IPS DF 6.9 (cell line): ENCODE results near the gene HSD17B2.

Source experiments
- DNase-seq: peaks from one replicate; pipeline ENCODE4 v3.0.0-alpha.2; 2013; ENCODE audit warnings: low read depth, low spot score
- H3K27ac ChIP-seq: one replicate; pipeline ENCODE4 v1.5.1; 2013; ENCODE audit warnings: low read length, control low read depth
- H3K27me3 ChIP-seq: 2 replicates; pipeline ENCODE4 v1.6.1; 2013; ENCODE audit warnings: mild to moderate bottlenecking, low read length; ENCODE audit not compliant: control insufficient read depth, insufficient read depth
- H3K36me3 ChIP-seq: 2 replicates; pipeline ENCODE4 v1.6.1; 2013; ENCODE audit warnings: low read length; ENCODE audit not compliant: control insufficient read depth, insufficient read depth
- H3K4me1 ChIP-seq: 2 replicates; pipeline ENCODE4 v1.6.1; 2013; ENCODE audit warnings: low read length; ENCODE audit not compliant: control insufficient read depth, insufficient read depth
- H3K4me3 ChIP-seq: 2 replicates; pipeline ENCODE4 v1.5.1; 2013; ENCODE audit warnings: mild to moderate bottlenecking, low read length
- H3K9me3 ChIP-seq: 2 replicates; pipeline ENCODE4 v1.6.1; 2013; ENCODE audit warnings: low read length, inconsistent platforms; ENCODE audit not compliant: control insufficient read depth, insufficient read depth
- WGBS: extraction: QIAGEN DNeasy Blood & Tissue Kit; methylation state at CpG from one replicate; pipeline ENCODE4 v1.1.7; 2013; ENCODE audit warnings: mixed read lengths, missing lambda C conversion rate; ENCODE audit not compliant: insufficient read length, insufficient coverage; 5-methylcytosine and 5-hydroxymethylcytosine counted together

The HSD17B2 gene

DNA sequence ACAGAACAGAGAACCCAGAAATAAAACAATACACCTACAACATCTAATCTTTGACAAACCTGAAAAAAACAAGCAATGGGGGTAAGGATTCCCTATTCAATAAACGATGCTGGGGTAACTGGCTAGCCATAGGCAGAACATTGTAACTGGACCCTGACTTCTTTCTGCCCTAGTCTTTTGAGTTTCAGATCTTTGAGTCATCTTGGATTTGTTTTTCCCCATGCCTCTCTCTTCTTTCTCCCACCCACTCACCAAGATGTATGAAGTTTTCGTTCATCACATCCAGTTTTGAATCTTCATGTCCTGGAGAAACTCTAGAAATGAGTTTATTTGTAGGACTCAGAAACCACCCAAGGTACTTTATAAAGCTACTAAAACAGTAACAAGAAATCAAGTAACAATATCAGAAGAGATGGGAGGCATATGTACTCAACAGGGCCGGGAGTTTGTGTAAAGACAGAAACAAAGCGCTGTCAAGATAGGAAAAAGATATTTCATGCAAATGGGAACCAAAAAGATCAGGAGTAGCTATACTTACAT is 39.0 kb downstream of the HSD17B2 start:
- Histone ChIP-seq H3K27ac (no peak overlapping the region), H3K27me3 (no peaks in the 10 kb centered on the region; the same call in 1 of the 2 replicates), H3K36me3 (no peaks in the 10 kb centered on the region), H3K9me3 (no peaks in the 10 kb centered on the region), H3K4me1 (no peaks in the 10 kb centered on the region), H3K4me3 (no peak overlapping the region)
- DNase-seq: no peak
- WGBS: no CpG with 5 or more reads among the region's 4 CpGs

- DNase-seq: no peak
- H3K27ac ChIP-seq: no peak overlapping the region
- H3K36me3 ChIP-seq: no peaks in the 10 kb centered on the region
- H3K9me3 ChIP-seq: no peaks in the 10 kb centered on the region
- no peaks in the 10 kb centered on the region for H3K27me3 ChIP-seq
- no peak overlapping the region for H3K4me3 ChIP-seq
- WGBS: no CpG with 5 or more reads among the region's 1 CpG
- H3K4me1 ChIP-seq: no peaks in the 10 kb centered on the region
Observed at GRCh38 chr16:82078125-82078524, 43.1 kb downstream of the HSD17B2 start.

- no peak for DNase-seq
- Histone ChIP-seq H3K27ac (no peak overlapping the region), H3K9me3 (no peaks in the 10 kb centered on the region), H3K4me3 (no peak overlapping the region), H3K4me1 (no peaks in the 10 kb centered on the region), H3K36me3 (no peaks in the 10 kb centered on the region), H3K27me3 (no peaks in the 10 kb centered on the region)
- WGBS: no CpG with 5 or more reads among the region's 3 CpGs
Observed at GRCh38 chr16:82079892-82080291, 44.8 kb downstream of the HSD17B2 start.

- DNase-seq: no peak
- Histone ChIP-seq H3K4me1 (no peaks in the 10 kb centered on the region), H3K36me3 (no peaks in the 10 kb centered on the region), H3K27me3 (no peaks in the 10 kb centered on the region), H3K4me3 (no peak overlapping the region), H3K9me3 (no peaks in the 10 kb centered on the region), H3K27ac (no peak overlapping the region)
- WGBS: no CpG with 5 or more reads among the region's 3 CpGs
Observed at GRCh38 chr16:82081264-82081663, 46.2 kb downstream of the HSD17B2 start.

DNA sequence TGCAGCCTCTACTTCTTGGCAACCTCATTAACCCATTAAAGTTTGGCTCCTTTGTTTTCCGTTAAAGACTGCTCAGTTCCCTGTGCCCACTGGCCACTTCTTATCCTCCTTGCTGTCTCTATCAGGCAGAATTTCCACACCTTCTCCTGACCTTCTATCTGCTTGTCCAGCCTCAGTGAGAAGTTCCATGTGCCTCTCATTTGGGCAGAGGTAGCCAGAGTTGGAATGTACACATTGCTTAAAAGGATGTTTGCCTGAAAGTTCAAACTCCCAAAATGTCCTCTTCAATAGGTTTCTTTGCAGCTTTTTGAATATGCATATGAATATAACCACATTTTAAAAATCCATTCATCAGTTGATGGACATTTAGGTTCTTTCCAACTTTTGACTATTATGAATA is 47.0 kb downstream of the HSD17B2 start:
- no peaks in the 10 kb centered on the region for H3K36me3 ChIP-seq
- no CpG with 5 or more reads among the region's 1 CpG for WGBS
- H3K4me1 ChIP-seq: no peaks in the 10 kb centered on the region
- H3K9me3 ChIP-seq: no peaks in the 10 kb centered on the region
- H3K27me3 ChIP-seq: no peaks in the 10 kb centered on the region
- no peak overlapping the region for H3K4me3 ChIP-seq
- DNase-seq: no peak
- no peak overlapping the region for H3K27ac ChIP-seq

GRCh38 chr16:82082543-82083244 is 47.6 kb downstream of the HSD17B2 start:
- no peak overlapping the region for H3K4me3 ChIP-seq
- no peaks in the 10 kb centered on the region for H3K9me3 ChIP-seq
- no peak for DNase-seq
- H3K4me1 ChIP-seq: no peaks in the 10 kb centered on the region
- WGBS: no CpG with 5 or more reads among the region's 2 CpGs
- no peaks in the 10 kb centered on the region for H3K36me3 ChIP-seq
- H3K27ac ChIP-seq: no peak overlapping the region
- no peaks in the 10 kb centered on the region for H3K27me3 ChIP-seq

DNA sequence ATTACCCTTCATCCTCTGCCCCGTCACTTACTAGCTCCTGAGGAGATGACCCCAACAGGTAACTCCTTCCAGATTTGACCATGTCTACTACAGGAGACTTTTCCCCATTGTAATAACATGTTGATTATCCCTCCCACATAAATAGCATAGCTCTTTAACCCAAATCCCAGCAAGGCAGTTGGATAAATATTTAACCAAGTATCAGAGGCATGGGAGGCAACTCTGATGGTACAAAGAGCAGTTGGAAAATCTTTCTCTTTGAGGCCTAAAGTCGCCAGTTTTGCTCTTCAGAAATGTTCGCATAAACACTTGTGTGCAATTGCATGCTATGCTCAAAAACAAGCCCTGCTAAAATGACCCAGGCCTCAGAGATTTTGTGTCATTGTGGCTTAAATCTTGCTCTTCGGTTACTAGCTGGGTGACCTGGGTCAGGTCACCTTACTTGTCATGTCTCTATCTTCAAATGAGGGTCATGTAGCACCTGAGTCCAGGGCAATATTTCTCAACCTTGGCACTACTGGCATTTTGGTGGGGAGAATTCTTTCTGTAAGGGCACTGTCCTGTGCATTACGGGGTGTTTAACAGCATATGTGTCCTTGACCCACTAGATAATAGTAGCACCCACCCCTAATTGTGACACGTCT is 48.8 kb downstream of the HSD17B2 start:
- no peak overlapping the region for H3K4me3 ChIP-seq
- WGBS: no CpG with 5 or more reads among the region's 6 CpGs
- H3K27me3 ChIP-seq: no peaks in the 10 kb centered on the region

GRCh38 chr16:82085011-82085779 is 50.1 kb downstream of the HSD17B2 start:
- no CpG with 5 or more reads among the region's 2 CpGs for WGBS
- no peaks in the 10 kb centered on the region for H3K9me3 ChIP-seq
- no peak overlapping the region for H3K27ac ChIP-seq
- H3K4me1 ChIP-seq: no peaks in the 10 kb centered on the region
- no peaks in the 10 kb centered on the region for H3K36me3 ChIP-seq
- no peak overlapping the region for H3K4me3 ChIP-seq
- no peak for DNase-seq
- no peaks in the 10 kb centered on the region for H3K27me3 ChIP-seq

More for the DNA sequence above, 48.8 kb downstream of the HSD17B2 start:
- DNase-seq: no peak
- Histone ChIP-seq H3K36me3 (no peaks in the 10 kb centered on the region), H3K27ac (no peak overlapping the region), H3K9me3 (no peaks in the 10 kb centered on the region), H3K4me1 (no peaks in the 10 kb centered on the region)

DNA sequence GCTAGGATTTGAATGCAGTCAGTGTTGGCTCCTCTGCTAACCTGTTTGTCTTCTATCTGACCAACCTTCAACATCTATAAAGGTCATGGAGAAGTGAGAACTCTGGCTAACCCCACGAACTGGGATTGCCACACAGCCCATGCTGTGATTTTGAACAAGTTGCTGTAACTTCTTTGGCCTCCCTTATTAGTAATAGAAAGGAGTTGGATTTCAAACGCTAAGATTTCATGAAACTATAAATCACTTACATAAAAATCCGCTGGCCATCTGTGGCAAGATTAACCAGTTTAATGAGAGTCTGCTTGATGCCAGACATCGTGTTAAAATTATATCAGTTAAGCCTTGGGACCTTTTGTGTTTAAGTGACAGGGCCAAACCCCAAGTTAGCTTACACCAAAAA is 53.4 kb downstream of the HSD17B2 start:
- no peak for DNase-seq
- no peaks in the 10 kb centered on the region for H3K27me3 ChIP-seq
- no peaks in the 10 kb centered on the region for H3K36me3 ChIP-seq
- no CpG with 5 or more reads among the region's 4 CpGs for WGBS
- H3K9me3 ChIP-seq: no peaks in the 10 kb centered on the region
- no peak overlapping the region for H3K27ac ChIP-seq
- H3K4me1 ChIP-seq: no peaks in the 10 kb centered on the region
- no peak overlapping the region for H3K4me3 ChIP-seq

DNA sequence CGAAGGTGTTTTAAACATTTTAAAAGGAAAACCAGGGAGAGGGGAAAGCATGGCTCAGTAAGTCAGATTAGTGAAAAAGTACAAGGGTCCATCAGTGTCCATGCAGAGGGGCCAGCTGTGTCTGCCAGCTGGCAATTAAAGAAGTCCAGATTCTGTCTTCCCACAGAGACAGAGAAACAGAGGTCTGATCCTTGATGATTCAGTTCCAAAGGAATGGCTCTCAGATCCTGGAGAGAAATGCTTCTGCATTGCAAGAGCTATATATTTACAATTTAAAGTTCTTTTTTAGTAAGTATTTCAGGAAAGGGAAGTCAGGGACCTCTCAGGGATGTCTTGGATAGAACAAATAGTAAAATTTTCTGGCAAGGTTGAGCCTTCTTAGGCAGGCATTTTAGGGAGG is 56.2 kb downstream of the HSD17B2 start:
- H3K4me3 ChIP-seq: no peak overlapping the region
- DNase-seq: no peak

More for the DNA sequence above, 56.2 kb downstream of the HSD17B2 start:
- no peak overlapping the region for H3K27ac ChIP-seq
- no peaks in the 10 kb centered on the region for H3K27me3 ChIP-seq
- no peaks in the 10 kb centered on the region for H3K9me3 ChIP-seq
- peaks cover 2% of the 10 kb centered on the region; the same call in 1 of the 2 replicates for H3K4me1 ChIP-seq
- H3K36me3 ChIP-seq: no peaks in the 10 kb centered on the region
- no CpG with 5 or more reads among the region's 1 CpG for WGBS
